ENCODE data around the gene FJX1.

The FJX1 gene

DNA sequence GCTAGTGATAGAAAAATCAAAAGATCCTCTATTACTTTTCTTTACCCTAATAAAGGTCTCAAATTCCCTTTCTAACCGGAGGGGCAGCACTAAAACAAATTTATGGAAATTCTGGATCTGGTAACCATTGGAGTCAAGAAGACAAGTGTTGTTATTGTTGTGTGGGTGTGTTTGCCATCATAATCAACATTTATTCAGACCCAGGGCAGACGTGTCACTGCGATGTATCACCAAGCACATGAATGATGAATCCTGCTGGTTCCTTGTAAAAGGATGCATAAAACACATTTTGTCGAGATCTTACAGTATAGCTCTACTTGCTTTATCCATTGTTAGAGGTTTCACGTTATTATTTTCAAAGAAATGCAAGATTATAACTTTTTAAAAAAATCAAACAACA lies 12.1 kb upstream of the FJX1 start:
- no peak for DNase-seq (ENCODE audit: low read depth in 2 of 2)

DNA sequence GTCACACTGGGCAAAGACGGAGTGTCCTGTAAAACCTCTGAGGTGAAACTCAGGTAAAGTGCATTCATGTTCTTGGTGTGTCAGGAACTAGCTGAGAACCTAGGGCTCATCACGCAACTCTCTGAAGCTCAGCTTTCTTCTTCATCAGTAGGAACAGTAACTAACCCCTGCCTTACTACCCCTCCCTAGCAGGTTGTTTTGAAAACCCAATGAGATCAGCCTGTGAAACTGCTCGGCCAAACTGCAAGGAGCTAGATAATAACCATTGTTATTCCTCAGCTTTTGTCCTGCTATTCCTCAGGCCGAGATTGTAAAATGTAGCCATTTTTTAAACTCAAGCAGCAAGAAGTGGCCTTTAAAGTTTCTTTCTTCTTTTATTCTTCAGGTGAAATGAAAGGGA lies 9.8 kb upstream of the FJX1 start:
- no peak for DNase-seq (ENCODE audit: low read depth in 2 of 2)

DNA sequence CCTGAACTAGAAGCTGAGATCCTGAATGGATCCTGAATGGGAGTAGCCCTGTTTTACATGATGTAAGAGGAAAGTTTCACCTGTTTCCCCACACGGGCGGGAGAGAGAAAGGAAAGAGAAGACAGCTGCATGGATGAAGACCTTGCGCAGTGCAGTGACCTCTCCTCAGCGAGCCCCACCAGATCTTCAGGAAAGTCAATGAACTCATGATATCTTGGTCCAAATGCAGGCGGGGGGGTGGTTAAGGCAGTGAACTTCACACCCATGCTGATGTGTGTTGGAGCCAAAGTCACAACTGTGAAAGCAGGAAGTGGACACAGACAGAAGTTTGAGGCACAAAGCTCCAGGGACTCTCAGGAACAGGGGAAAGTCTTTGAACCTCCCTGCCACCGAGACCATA lies 8.6 kb upstream of the FJX1 start:
- DNase-seq (ENCODE audit: low read depth in 2 of 2) = no peak

DNA sequence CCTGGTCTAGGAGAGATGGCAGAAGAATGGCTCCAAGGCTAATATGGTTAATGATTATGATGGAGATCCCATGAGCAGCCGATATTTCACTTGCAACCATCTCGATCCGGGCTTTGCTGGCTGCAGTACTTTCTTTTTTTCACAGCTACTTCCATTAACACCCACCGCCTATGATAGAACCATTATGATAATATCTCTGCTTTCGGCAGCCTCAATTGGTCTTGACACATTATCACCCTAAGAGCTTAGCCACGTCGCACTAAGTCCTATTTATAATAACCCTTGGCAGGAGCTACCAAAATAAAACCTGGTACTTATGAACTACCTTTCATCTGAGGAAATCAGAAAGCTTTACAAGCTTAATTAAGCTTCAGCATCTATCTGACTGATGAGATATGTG lies 7.6 kb upstream of the FJX1 start:
- no peak for DNase-seq (ENCODE audit: low read depth in 2 of 2)

DNA sequence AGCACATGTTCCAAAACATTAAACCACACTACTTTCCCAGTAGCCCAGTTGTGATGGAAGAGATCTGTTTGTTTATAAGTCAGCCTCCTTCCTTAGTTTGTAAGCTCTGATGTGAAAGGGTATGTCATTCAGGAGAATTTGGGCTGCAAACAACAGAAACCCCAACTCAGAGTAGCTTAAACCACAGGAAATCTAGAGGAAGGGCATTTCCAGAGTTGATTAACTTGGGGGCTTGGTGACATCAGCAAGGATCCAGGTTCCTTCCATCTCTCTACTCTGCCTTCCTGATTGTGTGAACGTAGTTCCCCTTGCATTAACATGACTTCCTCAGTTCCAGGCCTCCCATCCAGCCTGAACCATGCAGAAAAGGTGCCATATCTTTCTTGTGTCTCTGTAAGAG lies 6.5 kb upstream of the FJX1 start:
- no peak for DNase-seq (ENCODE audit: low read depth in 2 of 2)

DNA sequence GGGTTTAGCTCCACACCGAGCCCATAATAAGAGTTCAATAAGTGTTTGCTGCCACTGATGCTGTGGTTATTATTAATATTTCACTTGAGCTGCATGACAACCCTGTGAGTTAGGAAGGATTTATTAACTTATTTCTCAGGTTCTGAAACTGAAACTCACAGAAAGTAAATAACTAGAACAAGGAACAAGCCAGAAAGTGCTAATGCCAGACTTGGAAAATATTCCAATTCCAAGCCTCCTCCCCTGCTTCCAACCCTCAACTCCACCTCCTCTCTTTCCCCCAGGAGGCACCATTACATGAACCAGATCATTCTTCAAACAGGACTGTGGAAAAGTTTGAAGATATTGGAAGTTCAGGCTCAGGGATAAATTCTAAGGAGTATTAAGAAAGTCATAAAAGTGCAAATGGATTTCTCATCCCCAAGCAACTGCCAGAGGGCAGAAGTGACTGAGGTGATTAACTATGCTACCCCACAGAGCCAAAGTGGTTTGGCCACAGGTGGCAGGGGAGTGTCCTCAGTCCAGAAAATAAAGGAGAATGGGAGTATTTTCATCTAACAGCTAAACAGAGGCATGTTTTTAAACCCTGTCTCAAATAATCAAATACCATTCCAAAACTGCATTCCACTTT lies 3.2 kb upstream of the FJX1 start:
- DNase-seq (ENCODE audit: low read depth in 2 of 2) = no peak

DNA sequence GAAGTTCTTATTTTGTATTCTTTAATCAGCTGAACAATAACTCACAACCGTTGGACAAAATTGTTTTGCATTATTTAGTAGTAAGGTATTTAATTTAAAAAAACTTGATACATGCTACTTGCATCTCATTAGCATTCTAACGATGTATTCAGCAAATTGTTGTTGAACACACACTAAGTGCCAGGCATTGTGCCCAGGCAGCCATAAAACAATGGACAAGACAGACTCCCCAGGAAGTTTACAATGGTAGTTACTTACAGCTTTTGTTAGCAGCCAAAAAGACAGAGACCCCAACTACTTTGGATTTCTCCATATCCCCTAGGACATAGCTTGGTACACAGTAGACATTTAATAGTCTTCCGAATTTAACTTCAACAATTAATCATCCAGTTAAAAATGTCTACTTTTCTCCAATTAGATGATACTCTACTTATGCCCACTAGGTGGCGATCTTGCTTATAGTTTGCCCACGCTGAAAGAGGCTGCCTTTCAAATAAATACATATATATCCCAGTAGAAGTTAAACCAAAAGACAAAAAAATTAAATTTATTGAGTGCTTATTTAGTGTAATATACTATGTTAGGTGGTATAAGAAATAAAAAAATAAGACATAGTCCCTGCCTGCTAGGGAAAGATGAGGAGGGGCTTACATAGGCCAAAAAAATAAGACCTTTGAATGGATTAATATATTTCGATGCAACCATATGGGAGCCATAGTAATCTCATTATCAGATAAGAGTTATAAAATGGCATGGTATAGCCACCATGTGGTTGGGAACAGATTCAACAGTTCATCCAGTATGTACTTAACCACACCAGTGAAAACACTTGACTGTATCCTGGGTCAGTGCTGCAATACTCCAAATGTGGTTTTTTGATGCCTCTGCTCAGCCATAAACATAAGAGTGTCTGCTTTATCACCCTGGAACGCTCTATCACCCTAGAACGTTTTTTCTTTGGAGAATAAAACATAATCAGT lies 2.0 kb upstream of the FJX1 start:
- no peak for DNase-seq (ENCODE audit: low read depth in 2 of 2)

DNA sequence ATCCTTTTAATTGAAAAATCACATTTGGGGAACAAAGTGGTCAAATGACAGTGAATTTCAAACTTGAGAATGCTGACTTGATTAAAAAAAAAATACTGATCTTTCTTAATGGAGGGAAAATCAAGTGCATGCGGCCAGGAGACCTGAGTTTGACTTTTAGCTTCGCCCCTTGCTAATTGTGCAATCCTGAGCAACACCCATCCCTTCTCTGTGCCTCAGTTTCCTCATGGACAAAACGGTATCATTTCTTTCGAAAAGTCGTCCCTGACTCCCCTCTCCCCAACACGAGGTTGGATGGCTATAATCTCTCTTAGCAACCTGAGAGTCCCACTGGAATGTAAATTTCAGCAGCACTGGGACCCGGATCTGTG lies 959 bp upstream of the FJX1 start:
- no peak for DNase-seq (ENCODE audit: low read depth in 2 of 2)

DNA sequence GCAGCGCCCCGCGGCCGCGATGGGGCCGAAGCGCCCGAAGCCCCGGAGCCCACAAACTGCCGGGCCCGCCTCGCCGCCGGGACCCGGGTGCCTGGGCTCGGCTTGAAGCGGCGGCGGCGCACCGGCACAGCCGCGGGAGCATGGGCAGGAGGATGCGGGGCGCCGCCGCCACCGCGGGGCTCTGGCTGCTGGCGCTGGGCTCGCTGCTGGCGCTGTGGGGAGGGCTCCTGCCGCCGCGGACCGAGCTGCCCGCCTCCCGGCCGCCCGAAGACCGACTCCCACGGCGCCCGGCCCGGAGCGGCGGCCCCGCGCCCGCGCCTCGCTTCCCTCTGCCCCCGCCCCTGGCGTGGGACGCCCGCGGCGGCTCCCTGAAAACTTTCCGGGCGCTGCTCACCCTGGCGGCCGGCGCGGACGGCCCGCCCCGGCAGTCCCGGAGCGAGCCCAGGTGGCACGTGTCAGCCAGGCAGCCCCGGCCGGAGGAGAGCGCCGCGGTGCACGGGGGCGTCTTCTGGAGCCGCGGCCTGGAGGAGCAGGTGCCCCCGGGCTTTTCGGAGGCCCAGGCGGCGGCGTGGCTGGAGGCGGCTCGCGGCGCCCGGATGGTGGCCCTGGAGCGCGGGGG lies 346 bp downstream of the FJX1 start:
- no peak for DNase-seq (ENCODE audit: low read depth in 2 of 2)

DNA sequence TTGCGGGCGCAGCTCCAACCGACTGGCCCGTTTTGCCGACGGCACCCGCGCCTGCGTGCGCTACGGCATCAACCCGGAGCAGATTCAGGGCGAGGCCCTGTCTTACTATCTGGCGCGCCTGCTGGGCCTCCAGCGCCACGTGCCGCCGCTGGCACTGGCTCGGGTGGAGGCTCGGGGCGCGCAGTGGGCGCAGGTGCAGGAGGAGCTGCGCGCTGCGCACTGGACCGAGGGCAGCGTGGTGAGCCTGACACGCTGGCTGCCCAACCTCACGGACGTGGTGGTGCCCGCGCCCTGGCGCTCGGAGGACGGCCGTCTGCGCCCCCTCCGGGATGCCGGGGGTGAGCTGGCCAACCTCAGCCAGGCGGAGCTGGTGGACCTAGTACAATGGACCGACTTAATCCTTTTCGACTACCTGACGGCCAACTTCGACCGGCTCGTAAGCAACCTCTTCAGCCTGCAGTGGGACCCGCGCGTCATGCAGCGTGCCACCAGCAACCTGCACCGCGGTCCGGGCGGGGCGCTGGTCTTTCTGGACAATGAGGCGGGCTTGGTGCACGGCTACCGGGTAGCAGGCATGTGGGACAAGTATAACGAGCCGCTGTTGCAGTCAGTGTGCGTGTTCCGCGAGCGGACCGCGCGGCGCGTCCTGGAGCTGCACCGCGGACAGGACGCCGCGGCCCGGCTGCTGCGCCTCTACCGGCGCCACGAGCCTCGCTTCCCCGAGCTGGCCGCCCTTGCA lies 1.0 kb downstream of the FJX1 start:
- DNase-seq (ENCODE audit: low read depth in 2 of 2) = no peak

DNA sequence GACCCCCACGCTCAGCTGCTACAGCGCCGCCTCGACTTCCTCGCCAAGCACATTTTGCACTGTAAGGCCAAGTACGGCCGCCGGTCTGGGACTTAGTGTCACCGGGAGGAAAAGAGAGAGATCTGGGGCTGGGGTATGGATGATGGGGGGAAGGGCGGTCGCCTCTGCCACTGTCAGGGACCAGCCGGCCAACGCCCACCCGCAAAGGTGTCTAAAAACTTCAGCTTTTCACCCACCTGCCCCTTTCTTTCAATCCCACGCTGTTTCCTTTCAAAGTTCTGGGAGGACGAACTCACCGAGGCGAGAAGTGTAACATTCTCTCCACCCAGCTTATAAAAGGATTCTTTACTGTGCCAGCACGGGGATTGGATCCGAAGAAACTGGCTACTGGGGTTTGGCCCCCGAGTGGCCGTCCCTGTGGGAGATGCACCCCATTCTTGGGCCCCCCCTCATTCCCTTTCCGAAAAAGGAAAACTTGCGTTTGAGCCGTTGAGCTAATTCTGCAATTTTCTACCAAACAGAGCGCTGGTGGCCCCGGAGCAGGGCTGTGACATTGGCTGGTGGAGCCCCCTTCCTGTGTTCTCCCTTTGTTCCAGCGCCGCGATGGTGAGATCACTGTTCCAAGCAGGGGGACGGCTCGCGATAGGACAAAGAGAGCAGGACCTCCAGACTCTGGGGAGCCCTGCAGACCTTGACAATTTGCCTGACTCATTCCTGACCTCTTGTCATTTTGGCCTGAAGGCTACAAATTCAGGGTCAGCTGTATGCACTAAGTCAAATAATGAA lies 1.8 kb downstream of the FJX1 start:
- DNase-seq (ENCODE audit: low read depth in 2 of 2) = no peak

DNA sequence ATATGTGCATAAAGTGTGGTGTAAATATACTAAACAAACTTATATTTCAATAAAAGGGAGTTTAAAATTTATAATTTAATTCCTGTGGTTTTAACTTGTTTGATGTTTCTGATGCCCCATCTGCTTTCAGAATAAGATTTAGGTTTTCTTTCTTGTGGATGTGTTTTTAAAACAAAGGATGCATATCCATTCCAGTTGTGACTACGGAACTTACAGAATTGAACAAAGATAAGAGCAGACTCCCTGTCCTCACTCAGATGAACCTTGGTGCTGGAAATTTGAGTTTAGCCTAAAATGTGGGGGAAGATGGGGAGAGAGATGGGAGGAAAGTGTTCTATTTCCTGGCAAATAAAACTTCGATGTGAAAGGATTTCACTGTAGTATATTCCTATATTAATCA lies 2.5 kb downstream of the FJX1 start:
- DNase-seq (ENCODE audit: low read depth in 2 of 2) = no peak

DNA sequence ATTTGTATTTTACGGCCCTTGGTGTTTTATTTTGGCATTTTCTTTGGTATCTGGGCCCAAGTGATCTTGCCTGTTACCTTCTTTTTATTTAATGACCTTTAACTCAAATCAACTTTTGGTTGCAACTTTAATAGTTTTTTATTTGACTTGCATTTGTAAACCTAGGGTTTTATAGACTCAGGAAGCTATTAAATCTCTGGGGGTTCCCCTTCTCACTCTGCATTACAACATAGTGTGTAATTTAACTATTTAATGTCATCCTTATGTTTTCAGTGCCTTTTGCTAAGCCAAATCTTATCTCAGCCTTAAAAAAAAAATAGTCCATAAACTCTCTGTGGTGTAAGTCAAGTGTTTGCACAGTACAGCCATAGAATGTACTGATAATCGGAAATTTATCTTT lies 3.4 kb downstream of the FJX1 start:
- DNase-seq (ENCODE audit: low read depth in 2 of 2) = no peak

DNA sequence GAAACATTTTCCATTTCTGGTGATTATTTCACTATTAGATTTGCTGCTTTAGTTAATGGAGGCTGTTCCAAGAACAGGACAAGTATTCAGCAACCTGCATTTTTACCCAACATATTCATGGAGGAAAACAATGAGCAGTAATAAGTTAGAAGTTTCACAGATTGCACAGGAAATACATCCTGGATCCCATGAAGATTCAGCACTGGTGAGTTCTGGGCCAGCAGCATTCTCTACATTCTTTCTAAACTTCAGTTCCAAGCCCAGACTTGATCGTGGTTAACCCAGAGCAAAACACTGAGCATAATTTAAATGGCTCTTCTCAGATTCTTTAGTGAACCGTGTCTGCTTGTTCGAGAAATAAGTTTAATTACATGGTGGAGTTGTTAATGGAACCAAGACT lies 3.8 kb downstream of the FJX1 start:
- DNase-seq (ENCODE audit: low read depth in 2 of 2) = no peak

DNA sequence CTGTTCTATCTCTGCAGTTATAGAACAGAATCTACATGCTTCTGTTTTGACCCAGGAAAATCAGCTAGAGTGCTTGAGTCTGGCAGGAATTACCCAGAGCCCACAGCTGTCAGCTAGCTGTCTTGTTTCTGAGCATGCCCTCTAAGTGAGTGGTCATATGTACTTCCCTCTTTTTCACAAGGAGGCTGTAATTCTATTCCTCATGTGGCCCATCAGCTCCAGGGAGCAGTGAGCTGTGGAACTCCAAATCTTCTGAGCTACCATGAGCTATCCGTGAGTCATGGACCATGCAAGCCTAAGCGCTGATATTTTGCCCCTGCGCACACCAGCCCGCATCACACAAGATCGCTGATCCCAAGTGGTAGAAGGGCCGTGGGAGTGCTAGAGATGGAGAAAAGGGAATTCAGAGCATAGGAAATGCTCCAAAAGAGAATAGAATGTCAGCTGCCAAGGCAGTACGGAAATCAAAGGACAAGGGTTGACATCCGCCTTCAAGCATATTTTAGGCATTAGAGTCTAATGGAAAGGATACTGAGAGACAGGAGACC lies 5.4 kb downstream of the FJX1 start:
- no peak for DNase-seq (ENCODE audit: low read depth in 2 of 2)

DNA sequence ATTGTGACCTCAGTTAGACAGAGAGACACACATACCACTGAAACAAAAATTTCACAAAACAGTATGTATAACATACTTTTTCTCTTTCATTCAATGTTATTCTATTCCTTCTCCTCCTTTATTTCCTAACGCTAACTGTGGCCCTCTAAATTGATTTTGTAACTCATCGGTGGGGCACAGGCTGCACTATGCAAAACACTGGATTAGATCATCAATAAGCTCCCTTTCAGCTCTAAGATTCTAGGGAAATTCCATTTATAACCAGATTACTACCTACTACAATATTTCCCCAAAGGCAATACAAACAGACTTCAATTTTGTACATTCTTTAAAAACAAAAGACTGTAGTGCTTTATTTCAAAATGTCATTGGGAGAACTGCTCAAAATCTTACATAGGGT lies 6.1 kb downstream of the FJX1 start:
- no peak for DNase-seq (ENCODE audit: low read depth in 2 of 2)

DNA sequence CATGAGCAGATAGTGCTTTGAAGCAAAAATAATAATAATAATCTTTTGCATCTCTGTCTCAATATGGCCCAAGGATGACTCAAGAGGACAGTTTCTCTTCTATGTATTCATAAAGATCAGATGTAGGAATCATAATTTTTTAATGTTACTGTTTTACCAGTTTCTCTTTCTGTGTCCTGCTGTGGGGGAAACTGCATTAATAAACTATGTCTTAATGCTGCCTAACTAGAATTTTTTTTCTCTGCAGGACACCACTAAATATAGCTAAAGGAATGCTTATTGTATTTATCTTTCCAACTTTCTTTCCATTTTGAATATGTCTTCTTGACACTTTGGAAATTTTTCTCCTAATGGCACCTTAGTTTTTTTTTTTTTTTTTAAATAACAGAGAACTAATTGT lies 6.5 kb downstream of the FJX1 start:
- DNase-seq (ENCODE audit: low read depth in 2 of 2) = no peak

DNA sequence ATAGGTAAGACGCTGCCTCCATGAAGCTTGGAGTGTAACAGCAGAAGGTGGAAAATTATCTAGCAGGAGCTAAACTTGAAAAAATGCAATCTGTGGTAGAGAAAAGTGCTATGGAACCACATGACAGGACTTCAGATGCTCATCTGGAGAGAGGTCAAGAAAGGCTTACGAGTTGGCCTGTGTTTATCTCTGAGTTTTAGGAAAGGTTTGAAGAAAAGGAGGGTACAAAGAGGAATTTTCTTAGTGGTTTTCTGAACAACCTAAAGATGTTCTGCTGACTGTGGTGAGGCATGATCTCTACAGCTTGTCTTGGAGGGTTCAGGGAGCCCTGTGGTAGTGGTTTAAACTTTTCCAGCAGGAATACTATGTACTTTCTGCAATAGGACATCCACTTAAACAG lies 8.2 kb downstream of the FJX1 start:
- DNase-seq (ENCODE audit: low read depth in 2 of 2) = no peak

DNA sequence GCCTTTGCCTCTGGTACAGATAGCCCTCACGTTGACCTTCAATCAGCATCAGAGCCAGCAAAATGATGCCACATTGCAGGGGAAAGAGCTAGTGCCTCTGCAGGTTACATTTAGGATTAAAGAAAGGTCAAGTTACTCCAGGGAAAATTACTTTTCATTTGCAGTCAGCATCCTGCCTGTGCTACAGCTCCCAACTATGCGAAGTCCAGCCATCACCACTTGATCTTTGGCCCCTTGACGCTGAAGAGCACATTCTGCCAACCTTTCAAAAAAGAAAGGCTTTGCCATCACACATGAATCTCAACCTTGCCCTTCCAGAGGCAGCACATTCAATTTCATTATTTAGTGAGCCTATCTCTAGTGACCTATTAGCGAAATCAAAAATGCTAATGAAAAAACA lies 11.3 kb downstream of the FJX1 start:
- DNase-seq (ENCODE audit: low read depth in 2 of 2) = no peak

DNA sequence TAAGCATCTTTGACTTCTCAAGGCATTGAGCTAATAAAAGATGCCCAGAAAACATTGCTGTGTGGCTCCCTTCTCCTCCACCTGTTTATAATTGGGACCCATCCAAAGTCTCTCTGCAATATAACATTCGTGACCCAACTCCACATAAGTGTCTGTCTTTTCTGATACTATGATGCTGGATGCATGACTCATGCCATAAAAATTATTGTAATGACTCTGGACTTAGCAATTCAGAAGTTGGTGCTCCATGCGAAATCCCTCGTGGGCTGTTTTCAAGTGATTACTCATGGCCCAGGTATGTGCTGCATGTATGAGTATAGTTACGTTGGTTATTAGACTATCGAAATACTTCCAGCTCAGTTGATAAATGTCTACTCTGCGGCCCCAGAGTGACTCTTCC lies 11.7 kb downstream of the FJX1 start:
- no peak for DNase-seq (ENCODE audit: low read depth in 2 of 2)

DNA sequence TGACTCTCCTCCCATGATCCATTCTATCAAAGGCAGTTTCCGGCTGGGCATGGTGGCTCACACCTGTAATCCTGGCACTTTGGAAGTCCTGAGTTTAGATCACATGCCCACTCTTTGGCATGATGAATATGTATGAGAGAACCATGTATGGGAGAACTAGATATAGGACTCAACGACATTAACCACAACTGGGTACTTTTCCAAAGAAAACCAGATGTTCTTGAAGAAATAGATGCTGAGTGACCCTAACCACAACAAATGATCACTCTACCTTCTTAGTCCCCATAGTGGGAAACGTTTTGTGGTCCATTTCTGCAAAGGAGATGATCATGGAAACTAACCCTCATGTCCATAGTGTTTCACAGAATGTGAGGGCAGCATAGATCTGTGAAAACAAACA lies 13.6 kb downstream of the FJX1 start:
- DNase-seq (ENCODE audit: low read depth in 2 of 2) = no peak

All from activated CD8-positive, alpha-beta memory T cell treated with anti-CD3 and anti-CD28 coated beads for 4 hours (primary cell).